ENCODE results near the gene FGF14.

The FGF14 gene

DNA sequence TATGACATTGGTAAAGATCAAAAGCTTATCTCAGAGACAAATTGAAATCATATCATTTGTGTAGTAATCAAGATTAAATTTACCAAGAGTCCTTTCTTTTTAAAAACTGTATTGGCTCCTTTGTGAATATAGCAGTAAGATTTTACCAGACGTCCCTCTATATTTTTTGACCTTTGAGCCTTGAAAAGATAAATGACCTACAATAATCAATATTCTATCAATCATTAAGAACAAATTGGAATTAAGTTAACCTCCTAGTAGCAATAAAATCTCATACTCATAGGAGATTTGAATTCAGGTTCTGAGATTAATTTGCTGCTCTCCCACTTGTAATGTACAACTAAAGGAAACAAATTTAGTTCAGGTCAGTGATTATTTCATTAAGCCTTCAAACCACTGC is 78.3 kb downstream of the FGF14 start (continued):
- TF ChIP-seq, protein P1, sequence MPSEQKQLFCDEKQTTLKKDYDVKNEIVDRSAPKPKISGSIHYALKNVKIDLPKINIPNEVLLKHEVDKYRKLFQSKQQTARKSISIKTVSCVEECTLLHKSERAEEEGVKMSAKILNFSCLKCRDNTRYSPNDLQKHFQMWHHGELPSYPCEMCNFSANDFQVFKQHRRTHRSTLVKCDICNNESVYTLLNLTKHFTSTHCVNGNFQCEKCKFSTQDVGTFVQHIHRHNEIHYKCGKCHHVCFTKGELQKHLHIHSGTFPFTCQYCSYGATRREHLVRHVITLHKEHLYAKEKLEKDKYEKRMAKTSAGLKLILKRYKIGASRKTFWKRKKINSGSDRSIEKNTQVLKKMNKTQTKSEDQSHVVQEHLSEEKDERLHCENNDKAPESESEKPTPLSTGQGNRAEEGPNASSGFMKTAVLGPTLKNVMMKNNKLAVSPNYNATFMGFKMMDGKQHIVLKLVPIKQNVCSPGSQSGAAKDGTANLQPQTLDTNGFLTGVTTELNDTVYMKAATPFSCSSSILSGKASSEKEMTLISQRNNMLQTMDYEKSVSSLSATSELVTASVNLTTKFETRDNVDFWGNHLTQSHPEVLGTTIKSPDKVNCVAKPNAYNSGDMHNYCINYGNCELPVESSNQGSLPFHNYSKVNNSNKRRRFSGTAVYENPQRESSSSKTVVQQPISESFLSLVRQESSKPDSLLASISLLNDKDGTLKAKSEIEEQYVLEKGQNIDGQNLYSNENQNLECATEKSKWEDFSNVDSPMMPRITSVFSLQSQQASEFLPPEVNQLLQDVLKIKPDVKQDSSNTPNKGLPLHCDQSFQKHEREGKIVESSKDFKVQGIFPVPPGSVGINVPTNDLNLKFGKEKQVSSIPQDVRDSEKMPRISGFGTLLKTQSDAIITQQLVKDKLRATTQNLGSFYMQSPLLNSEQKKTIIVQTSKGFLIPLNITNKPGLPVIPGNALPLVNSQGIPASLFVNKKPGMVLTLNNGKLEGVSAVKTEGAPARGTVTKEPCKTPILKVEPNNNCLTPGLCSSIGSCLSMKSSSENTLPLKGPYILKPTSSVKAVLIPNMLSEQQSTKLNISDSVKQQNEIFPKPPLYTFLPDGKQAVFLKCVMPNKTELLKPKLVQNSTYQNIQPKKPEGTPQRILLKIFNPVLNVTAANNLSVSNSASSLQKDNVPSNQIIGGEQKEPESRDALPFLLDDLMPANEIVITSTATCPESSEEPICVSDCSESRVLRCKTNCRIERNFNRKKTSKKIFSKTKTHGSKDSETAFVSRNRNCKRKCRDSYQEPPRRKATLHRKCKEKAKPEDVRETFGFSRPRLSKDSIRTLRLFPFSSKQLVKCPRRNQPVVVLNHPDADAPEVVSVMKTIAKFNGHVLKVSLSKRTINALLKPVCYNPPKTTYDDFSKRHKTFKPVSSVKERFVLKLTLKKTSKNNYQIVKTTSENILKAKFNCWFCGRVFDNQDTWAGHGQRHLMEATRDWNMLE (tag by site-specific recombination; conservative IDR thresholded peaks at IDR 0.05; ENCODE audit: low read depth), result no peak

DNA sequence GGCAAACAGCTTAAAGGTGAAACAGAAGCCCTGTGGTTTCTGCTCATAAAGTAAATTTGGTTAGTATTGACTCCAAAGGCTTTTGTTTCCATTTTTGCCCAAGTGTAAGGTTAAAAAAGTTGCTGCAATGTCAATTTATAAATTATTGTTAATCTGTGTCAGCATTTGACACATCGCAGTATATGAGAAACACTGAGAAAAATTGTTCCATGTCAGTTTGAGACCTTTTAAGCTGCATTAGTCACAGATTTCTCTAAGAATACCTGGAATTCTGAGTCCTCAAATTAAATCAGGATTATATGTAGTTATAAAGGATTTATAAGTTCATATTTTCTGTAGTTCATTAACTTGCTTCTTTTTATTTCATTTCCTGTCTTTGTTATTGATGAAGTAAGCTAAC is 78.8 kb downstream of the FGF14 start:
- TF ChIP-seq, protein P2, sequence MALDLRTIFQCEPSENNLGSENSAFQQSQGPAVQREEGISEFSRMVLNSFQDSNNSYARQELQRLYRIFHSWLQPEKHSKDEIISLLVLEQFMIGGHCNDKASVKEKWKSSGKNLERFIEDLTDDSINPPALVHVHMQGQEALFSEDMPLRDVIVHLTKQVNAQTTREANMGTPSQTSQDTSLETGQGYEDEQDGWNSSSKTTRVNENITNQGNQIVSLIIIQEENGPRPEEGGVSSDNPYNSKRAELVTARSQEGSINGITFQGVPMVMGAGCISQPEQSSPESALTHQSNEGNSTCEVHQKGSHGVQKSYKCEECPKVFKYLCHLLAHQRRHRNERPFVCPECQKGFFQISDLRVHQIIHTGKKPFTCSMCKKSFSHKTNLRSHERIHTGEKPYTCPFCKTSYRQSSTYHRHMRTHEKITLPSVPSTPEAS (tag by site-specific recombination; IDR thresholded peaks at IDR 0.05), result no peak
- H3K27ac ChIP-seq (ENCODE audit: extremely low read depth, low read depth, low read length), result no peak overlapping the region
- no peak overlapping the region for H3K4me3 ChIP-seq (ENCODE audit: low read depth, low read length)
- H3K4me1 ChIP-seq (ENCODE audit: control insufficient read depth, insufficient read depth, low read length), result no peaks in the 10 kb centered on the region
- no peaks in the 10 kb centered on the region for H3K9me3 ChIP-seq (ENCODE audit: control insufficient read depth, insufficient read depth, low read depth, low read length)
- ChIA-PET POLR2A (no interaction called here), CTCF (interaction anchor here (0.5 to 0.7 kb wide), 2 partner anchors 20 to 233 kb away, joined by 3 read pairs; no protein-coding TSS in a partner anchor)
- no peaks in the 10 kb centered on the region for H3K36me3 ChIP-seq (ENCODE audit: control insufficient read depth in 2 of 2, insufficient read depth in 1 of 2, low read length in 2 of 2)

DNA sequence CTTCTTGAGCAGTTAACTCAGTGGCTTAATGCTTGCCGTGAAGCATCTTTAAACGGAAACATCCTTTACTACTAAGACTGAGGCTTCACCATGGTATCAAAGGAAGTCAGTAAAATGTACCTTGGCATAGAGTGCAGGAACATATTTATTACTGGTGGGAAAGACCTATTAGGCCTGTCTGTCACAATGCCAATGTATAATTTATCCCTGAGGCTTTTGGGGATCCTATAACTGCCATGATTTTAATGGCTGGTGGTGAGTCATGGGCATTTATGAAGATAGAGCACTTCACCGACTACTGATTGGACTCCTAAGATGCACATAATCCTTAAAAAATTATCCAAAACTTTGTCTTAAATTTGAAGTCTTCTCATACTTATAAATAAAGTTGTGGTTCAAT is 79.6 kb downstream of the FGF14 start:
- TF ChIP-seq ZNF341 (tag by site-specific recombination; IDR thresholded peaks at IDR 0.05; ENCODE audit: low read depth), result no peak
- TF ChIP-seq OSR2 (tag by site-specific recombination; IDR thresholded peaks at IDR 0.05), result no peak
- TF ChIP-seq GLIS1 (tag by site-specific recombination; IDR thresholded peaks at IDR 0.05), result no peak
- CTCF ChIA-PET, result interaction anchor here (0.6 kb wide), 1 partner anchor 15 kb away, joined by 3 read pairs; no protein-coding TSS in a partner anchor
- Histone ChIP-seq H3K36me3 (ENCODE audit: control insufficient read depth in 2 of 2, insufficient read depth in 1 of 2, low read length in 2 of 2) (no peaks in the 10 kb centered on the region), H3K4me1 (ENCODE audit: control insufficient read depth, insufficient read depth, low read length) (no peaks in the 10 kb centered on the region), H3K9me3 (ENCODE audit: control insufficient read depth, insufficient read depth, low read depth, low read length) (no peaks in the 10 kb centered on the region), H3K4me3 (ENCODE audit: low read depth, low read length) (no peak overlapping the region), H3K27ac (ENCODE audit: extremely low read depth, low read depth, low read length) (no peak overlapping the region)
- POLR2A ChIA-PET, result no interaction called here

DNA sequence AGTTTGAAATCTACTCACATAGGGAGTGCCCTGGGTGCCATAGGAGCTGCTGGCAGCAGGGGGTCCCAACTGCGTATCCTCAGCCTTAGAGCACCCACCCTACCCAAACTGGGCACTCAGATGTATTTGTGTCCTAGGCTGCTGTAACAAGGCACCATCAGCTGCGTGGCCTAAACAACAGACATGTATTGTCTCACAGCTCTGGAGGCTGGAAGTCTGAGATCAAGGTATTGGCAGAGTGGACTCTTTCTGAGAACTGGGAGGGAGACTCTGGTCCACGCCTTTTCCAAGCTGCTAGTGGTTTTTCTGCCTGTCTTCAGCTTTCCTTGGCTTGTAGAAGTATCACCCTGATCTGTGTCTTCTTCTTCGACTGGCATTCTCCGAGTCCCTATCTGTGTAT is 83.6 kb downstream of the FGF14 start:
- H3K9me3 ChIP-seq (ENCODE audit: control insufficient read depth, insufficient read depth, low read depth, low read length), result no peaks in the 10 kb centered on the region
- POLR2A ChIA-PET, result no interaction called here
- no peak overlapping the region for H3K4me3 ChIP-seq (ENCODE audit: low read depth, low read length)
- no peak overlapping the region for H3K27ac ChIP-seq (ENCODE audit: extremely low read depth, low read depth, low read length)
- H3K4me1 ChIP-seq (ENCODE audit: control insufficient read depth, insufficient read depth, low read length), result no peaks in the 10 kb centered on the region
- H3K36me3 ChIP-seq (ENCODE audit: control insufficient read depth in 2 of 2, insufficient read depth in 1 of 2, low read length in 2 of 2), result no peaks in the 10 kb centered on the region
- CTCF ChIA-PET, result no interaction called here
- no peak for TF ChIP-seq ZNF341 (tag by site-specific recombination; IDR thresholded peaks at IDR 0.05; ENCODE audit: low read depth)
- no peak for TF ChIP-seq ZNF138 (tag by site-specific recombination; IDR thresholded peaks at IDR 0.05; ENCODE audit: borderline replicate concordance)

DNA sequence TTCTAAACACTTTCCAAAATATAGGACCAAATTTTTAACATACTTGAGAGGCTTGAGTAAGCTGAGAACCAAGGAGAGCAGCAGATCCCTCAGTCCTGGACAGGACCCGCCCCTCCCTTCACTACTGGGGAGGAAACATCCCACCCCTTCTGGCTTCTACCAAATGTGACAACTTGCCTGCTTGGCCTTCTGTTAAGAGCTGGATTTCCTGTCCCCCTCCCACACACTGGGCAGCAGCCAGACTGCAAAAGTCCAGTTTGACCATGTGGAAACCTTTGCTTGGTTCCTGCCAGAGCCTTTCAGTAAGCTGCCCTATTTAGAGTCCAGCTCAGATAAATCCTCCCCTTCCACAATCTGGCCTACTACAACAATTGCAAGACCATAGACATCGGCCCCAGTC is 84.3 kb downstream of the FGF14 start:
- H3K27ac ChIP-seq (ENCODE audit: extremely low read depth, low read depth, low read length), result no peak overlapping the region
- no peak overlapping the region for H3K4me3 ChIP-seq (ENCODE audit: low read depth, low read length)
- POLR2A ChIA-PET, result no interaction called here
- no peaks in the 10 kb centered on the region for H3K9me3 ChIP-seq (ENCODE audit: control insufficient read depth, insufficient read depth, low read depth, low read length)
- H3K4me1 ChIP-seq (ENCODE audit: control insufficient read depth, insufficient read depth, low read length), result no peaks in the 10 kb centered on the region
- CTCF ChIA-PET, result no interaction called here
- H3K36me3 ChIP-seq (ENCODE audit: control insufficient read depth in 2 of 2, insufficient read depth in 1 of 2, low read length in 2 of 2), result no peaks in the 10 kb centered on the region
- no peak for TF ChIP-seq ZNF768 (tag by site-specific recombination; IDR thresholded peaks at IDR 0.05)
- TF ChIP-seq, protein P3, sequence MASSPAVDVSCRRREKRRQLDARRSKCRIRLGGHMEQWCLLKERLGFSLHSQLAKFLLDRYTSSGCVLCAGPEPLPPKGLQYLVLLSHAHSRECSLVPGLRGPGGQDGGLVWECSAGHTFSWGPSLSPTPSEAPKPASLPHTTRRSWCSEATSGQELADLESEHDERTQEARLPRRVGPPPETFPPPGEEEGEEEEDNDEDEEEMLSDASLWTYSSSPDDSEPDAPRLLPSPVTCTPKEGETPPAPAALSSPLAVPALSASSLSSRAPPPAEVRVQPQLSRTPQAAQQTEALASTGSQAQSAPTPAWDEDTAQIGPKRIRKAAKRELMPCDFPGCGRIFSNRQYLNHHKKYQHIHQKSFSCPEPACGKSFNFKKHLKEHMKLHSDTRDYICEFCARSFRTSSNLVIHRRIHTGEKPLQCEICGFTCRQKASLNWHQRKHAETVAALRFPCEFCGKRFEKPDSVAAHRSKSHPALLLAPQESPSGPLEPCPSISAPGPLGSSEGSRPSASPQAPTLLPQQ (tag by site-specific recombination; IDR thresholded peaks at IDR 0.05), result no peak
- TF ChIP-seq, protein P4, sequence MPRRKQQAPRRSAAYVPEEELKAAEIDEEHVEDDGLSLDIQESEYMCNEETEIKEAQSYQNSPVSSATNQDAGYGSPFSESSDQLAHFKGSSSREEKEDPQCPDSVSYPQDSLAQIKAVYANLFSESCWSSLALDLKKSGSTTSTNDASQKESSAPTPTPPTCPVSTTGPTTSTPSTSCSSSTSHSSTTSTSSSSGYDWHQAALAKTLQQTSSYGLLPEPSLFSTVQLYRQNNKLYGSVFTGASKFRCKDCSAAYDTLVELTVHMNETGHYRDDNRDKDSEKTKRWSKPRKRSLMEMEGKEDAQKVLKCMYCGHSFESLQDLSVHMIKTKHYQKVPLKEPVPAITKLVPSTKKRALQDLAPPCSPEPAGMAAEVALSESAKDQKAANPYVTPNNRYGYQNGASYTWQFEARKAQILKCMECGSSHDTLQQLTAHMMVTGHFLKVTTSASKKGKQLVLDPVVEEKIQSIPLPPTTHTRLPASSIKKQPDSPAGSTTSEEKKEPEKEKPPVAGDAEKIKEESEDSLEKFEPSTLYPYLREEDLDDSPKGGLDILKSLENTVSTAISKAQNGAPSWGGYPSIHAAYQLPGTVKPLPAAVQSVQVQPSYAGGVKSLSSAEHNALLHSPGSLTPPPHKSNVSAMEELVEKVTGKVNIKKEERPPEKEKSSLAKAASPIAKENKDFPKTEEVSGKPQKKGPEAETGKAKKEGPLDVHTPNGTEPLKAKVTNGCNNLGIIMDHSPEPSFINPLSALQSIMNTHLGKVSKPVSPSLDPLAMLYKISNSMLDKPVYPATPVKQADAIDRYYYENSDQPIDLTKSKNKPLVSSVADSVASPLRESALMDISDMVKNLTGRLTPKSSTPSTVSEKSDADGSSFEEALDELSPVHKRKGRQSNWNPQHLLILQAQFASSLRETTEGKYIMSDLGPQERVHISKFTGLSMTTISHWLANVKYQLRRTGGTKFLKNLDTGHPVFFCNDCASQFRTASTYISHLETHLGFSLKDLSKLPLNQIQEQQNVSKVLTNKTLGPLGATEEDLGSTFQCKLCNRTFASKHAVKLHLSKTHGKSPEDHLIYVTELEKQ (tag by site-specific recombination; IDR thresholded peaks at IDR 0.05; ENCODE audit: borderline replicate concordance), result no peak
- no peak for TF ChIP-seq ZNF571 (tag by site-specific recombination; IDR thresholded peaks at IDR 0.05)
- no peak for TF ChIP-seq GLI4 (tag by site-specific recombination; IDR thresholded peaks at IDR 0.05)
- TF ChIP-seq ZNF596 (tag by site-specific recombination; IDR thresholded peaks at IDR 0.05), result no peak
- TF ChIP-seq ZNF391 (tag by site-specific recombination; IDR thresholded peaks at IDR 0.05; ENCODE audit: borderline replicate concordance, low read depth), result no peak
- no peak for TF ChIP-seq ZNF202 (tag by site-specific recombination; IDR thresholded peaks at IDR 0.05; ENCODE audit: borderline replicate concordance)
- no peak for TF ChIP-seq ZNF416 (tag by site-specific recombination; IDR thresholded peaks at IDR 0.05)
